IMR-90 (cell line): ENCODE results near the gene PYROXD2.

Experiments
- CEBPB ChIP-seq: IDR thresholded peaks from 2 replicates; pipeline ENCODE4 v1.6.1; 2012; ENCODE audit warnings: low read depth, low read length, improper control_type of control experiment
- CHD1 ChIP-seq: IDR thresholded peaks from 2 replicates; pipeline ENCODE4 v1.6.1; 2012; ENCODE audit warnings: low read depth, low read length, improper control_type of control experiment
- MXI1 ChIP-seq: IDR thresholded peaks from 2 replicates; pipeline ENCODE4 v1.6.1; 2012; ENCODE audit warnings: low read depth, mild to moderate bottlenecking, low read length, moderate library complexity, borderline replicate concordance
- RAD21 ChIP-seq: IDR thresholded peaks from 2 replicates; pipeline ENCODE4 v1.6.1; 2012; ENCODE audit warnings: low read length, improper control_type of control experiment
- RCOR1 ChIP-seq: IDR thresholded peaks from 2 replicates; pipeline ENCODE4 v1.6.1; 2012; ENCODE audit warnings: mild to moderate bottlenecking, low read length, improper control_type of control experiment; ENCODE audit not compliant: insufficient replicate concordance
- TF ChIP-seq, protein P1 (sequence below): conservative IDR thresholded peaks from 2 replicates; pipeline ENCODE4 v1.5.1; 2012; ENCODE audit warnings: mild to moderate bottlenecking, low read depth, low read length, improper control_type of control experiment

DNA sequence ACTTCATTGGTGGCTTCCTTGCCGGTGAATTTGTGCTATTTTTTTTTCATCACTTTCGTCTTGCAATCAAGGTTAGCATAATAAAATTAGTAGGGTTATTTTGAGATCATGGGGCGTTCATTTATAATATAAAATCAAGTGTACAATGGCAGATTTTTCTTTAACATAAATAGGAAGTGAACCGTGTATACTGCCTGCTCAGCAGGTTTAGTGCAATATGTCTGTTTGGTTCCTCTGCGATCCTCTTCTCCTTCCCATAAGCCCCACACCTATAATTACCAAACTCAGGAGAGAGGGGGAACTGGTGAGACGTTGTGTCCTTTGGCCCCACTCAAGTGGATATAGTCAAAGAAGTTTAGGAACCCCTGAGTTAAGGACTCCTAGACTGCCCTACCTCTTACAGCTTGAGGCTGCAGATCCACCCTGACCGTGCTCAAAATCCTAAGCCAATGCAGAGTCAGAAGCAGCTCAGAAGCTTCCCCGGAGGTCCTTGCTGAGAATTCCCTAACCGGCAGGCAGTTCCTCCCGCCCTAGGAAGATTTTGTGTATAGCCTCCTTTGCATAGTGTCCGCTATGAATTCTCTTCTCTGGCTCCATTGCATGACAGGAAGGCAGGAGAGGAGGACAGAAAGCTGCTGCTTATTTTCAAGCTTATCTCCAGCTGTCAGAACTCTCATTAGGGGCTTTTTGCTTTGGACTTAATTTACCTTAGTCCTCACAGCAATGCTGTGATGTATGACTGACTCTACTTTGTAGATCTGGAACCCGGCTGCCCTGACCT lies 41.5 kb downstream of the PYROXD2 start:
- TF ChIP-seq, protein P1, sequence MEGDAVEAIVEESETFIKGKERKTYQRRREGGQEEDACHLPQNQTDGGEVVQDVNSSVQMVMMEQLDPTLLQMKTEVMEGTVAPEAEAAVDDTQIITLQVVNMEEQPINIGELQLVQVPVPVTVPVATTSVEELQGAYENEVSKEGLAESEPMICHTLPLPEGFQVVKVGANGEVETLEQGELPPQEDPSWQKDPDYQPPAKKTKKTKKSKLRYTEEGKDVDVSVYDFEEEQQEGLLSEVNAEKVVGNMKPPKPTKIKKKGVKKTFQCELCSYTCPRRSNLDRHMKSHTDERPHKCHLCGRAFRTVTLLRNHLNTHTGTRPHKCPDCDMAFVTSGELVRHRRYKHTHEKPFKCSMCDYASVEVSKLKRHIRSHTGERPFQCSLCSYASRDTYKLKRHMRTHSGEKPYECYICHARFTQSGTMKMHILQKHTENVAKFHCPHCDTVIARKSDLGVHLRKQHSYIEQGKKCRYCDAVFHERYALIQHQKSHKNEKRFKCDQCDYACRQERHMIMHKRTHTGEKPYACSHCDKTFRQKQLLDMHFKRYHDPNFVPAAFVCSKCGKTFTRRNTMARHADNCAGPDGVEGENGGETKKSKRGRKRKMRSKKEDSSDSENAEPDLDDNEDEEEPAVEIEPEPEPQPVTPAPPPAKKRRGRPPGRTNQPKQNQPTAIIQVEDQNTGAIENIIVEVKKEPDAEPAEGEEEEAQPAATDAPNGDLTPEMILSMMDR: no peak
- TF ChIP-seq CEBPB: no peak
- no peak for TF ChIP-seq CHD1
- TF ChIP-seq RCOR1: no peak
- TF ChIP-seq RAD21: no peak
- TF ChIP-seq MXI1: no peak
